Activated CD4-positive, alpha-beta T cell treated with anti-CD3 and anti-CD28 coated beads, Interleukin-2, amount 50 U/mL, for 48 hours (primary cell): ENCODE results near the gene RTL10.
"Not testable (repeated sequence)": the region's sequence is repeated elsewhere in the genome, so short reads cannot be mapped to it uniquely, and the experiment has no call there.

ENCODE experiments used
- DNase-seq, 2 experiments: peaks; one replicate each; pipeline ENCODE4 v3.0.0-alpha.2; 2020

RTL10 gene

DNA sequence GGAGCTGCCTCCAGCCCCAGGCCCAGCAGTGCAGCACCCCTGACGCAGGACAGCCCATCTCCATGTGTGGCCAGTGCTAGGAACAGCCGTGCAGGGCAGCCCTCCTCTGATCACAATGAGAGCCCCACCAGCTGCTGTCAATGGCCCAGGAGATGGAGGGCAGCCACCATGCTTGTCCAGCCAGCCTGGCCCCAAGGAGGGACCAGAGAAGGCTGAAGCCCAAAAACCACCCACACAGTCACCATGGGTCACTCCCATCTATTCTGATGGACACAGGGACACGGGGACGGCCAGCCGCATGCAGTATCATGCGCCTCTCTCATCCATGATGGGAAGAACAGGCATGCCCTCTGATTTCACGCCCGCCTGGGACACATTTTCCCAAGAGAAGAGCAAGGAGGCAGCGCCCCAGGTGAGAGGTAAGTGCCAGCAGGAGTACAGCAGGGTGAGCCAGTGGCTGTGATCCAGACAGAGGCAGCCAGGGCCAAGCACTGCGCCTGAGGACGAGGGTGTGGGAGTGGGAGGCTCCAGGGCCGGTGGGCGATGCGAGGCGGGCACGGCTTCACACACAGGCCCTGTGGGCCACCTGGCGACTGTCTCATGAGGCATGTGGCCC lies 33.6 kb upstream of the RTL10 start:
- DNase-seq: no peak

DNA sequence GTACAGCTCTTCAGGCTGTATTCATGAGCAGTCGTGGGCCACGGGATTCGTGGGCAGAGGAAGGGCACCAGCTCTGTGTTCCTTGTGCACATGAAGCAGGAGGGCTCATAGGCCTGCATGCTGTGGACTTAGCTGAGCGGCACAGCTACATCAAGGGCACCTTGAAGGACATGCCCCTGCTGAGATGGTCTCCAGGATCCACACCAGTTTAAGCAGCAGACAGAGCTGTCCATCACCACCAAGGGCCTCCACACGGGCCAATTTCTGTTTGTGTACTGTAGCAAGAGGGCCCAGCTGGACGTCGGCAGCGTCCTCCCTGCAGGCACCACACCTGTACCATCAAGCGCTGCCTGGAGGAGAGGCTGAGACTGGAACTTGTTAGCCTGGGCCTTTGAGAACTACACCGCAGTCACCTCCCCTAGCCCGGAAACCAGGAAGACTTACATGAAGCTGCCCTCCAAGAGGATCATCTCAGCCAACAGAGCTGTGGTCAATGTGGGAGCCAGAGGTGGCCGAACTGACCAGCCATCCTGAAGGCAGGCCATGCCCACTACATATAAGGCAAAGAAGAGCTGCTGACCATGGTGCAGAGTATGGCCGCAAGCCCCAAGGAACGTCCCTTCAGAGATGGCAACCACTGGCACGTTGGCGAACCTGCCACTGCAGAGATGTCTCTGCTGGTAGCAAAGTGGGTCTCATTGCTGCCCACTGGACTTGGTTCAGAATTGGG lies 32.7 kb upstream of the RTL10 start:
- no peak for DNase-seq

DNA sequence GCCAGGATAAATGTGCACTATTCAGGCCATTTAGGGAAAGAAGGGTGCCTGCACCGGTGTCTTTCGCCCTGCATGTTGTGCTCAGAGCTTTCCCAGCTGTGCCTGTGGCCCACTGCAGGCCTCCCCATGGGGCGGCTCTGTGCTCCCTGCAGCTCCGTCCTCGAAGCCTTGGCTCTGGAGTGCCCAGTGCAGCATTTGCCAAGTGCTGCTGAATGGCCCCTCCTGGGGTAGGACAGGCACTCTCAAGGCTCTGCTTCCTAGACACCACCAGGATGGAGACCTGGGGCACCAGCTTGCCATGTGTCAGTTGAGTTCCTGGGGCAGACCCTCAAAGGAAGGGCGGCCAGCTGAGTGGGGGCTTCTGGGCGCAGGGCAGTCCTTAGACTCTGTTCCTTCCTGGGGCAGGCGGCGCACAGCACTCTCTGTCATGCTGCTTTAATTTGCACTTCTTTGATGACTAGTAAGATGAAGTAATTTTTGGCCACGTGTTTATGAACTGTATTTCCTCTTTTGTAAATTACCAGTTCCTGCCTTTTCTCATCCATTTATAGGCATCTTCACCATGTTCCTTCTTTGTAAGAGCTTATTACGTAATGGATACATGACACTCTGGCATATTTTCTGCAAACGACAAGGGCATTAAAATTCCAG lies 32.1 kb upstream of the RTL10 start:
- DNase-seq: peak in 1 of 2 experiments; percentile 26

DNA sequence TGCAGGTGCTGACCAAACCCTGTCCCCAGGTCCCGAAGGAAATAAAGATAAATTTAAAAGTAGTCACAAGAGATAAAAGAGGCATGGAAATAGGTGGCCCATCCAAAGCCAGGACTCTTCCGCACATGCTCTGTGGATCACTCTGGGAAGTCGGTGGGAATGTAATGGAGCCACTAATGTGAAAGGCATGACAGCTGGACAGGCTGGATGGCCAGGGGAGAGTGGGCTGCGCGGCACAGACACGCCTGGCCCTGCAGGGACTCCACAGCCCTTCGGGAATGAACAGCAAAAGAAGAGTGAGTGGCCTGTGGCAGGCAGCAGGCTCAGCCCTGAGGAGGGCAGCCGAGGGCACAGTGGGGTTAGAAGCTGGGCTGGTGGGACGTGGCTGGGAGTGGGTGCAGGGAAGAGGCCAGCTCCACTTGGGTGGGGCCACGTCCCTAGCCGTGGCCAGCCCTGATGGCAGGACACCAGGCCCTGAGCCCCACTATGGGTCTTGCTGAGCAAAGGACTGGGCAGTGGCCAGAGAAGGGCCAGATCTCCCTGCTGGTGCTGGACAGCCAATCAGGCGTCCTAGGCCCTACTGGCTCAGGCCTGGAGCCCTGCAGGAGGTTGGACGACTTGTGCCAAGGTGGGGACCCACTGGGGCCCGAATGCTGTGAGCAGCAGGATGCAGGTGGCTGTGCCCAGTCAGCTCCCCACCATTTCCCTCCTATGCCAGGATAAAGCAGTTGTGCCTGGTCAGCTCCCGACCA lies 31.3 kb upstream of the RTL10 start:
- DNase-seq: no peak

DNA sequence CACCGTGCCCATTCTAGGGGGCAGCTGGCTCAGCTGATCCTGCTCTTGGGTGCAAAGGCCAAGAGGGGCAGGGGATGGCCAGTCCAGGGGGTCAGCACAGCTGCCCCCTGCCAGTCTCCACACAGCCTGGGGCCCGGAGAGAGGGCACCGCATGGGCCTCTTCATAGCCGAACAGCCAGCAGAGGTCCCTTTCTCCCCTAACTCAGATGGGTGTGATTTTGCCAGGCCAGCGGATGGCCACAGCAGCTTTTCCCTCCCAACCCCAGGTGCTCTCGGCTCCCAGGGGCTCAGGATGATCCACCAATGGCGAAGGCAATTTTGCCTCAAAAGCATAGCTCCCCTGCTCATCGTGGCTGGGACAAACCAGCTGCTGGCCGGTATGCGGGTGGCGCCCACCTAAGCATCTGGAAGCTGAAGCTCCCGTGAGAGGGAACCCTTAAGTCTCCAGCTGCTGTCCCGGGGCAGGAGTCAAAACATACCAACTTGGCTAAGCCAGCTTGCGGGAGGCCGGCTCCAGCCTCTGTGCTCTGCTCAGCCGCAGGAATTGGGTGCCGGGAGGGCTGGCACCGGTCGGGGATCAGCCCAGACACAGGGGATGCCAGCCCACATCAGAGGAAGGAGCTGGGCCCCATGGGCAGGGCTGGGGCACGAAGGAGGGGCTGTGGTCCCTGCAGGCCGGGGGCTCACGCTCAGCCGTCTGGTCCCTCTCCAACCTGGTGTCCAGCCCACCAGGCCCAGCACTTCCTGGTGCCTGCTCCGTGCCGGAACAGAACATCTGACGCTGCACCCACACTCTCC lies 30.5 kb upstream of the RTL10 start:
- DNase-seq: no peak

DNA sequence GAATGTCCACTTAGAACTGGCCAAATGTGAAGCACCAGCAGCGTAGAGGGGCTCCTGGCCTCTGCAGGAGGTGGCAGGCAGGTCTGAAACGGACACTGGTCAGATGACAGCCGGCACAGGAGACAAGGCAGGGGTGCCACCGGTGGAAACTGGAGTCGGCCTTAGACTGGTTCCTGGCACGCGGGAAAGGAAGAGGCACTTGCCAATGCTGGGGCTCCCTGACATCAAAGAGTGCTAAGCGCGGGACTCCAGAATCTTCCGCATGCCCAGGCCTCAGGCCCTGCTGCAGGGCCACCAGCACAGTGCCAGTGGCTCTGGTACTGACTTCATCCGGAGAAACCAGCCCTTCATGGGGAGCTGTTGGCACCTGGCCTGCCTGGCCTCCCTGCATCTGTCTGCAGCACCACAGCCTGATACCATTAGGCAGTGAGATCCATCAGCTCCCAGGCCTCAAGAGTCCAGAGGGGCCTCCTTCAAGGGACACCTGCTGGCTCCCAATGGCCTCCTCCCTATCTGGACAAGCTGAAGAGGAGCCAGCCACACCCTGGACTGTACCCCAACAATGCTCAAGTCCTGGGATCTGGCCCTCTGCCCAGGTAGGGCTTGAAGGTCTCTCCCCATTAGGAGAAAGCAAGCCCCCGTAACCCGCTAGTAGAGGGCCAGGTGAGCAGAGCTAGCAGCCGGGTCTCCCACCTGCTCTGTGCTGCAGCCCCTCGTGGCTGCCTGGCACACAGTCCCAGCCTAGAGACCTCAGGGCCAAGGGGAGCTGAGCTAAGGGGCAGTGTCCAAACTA lies 29.7 kb upstream of the RTL10 start:
- DNase-seq: no peak

DNA sequence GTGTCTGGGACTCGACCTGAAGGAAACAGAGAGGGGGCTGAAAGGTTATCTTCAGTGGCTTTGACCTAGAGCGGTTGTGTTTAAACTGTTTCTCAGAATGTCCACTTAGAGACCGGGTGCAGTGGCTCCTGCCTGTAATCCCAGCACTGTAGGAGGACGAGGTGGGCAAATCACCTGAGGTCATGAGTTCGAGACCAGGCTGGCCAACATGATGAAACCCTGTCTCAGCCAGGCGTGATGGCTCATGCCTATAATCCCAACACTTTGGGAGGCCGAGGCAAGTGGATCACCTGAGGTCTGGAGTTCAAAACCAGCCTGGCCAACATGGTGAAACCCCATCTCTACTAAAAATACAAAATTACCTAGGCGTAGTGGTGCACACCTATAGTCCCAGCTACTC lies 28.8 kb upstream of the RTL10 start:
- not testable (repeated sequence) for DNase-seq

DNA sequence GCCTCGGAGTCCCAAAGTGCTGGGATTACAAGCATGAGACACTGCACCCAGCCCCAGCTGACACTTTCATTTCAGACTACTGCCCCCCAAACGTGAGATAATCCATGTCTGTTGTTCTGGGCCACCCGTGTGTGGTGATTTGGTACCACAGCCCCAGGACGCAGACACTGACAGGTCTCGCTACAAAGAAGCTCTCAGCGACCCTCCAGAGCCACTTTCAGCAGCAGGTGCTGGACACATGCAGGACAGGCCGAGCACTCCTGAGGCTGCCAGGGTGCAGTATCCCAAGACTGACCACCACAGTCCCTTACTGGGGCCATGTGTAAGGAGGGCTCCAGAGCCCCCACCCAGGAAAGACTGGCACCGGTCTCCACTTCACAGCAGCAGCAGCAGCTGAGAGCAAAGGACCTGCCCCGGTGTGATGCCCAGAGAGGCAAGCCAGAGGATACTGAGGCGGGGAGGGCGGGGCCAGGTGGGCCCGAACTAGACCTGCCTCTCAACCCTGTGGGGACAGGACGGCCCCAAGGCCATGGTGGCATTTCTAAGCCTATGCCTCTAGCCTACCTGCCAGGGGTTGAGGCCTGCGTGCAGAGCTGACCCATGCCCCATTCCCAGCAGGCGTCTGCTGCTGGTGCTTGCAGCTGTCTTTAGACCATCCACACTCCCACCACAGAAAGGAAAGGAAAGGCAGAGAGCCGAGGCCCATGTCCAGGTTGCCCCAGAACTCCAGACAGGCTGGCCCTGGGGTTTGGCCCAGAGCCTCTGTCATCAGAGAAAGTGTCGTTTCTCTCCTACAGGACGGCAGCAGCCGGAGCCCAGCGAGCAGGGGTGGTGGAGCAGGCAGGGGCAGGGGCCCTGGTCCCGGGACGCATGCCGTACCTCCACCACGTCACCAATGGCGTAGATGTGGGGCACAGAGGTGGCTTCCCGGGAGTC lies 28.0 kb upstream of the RTL10 start:
- DNase-seq: no peak

DNA sequence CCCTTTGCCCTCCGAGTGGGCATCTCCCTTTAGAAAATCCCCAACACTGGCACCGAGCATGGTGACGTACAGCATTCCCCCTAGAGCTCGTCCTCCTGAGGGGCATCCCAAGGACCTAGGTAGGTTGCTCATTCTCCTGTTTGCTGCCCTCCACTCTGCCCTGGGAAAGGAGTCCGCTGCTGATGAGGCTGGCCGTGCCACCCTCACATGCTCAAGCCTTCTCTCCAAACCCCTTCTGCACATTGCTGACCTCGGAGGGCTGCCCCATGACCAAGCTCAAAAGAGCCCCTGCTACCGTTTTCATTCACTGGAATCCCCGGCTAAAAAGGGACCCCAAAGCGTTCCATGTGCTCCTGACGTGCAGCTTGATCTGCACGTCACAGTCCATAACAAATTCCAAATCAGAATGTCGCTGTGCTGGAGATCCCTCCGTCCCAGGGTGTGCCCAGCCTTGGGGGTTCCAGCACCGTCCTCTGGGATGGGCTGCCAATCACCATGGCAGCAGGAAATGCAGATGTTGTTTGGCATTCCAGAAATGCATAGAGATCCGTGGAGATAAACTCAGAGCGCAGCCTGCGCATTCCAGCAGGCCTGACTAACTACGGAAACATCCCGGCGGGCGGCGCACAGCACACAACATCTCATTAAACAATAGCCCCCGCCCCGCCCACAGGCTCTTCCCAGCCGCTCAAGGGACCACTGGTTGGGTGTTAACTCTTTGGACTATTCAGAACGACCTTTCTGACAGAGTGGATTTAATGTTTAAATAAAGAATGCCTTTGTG lies 26.3 kb upstream of the RTL10 start:
- no peak for DNase-seq

DNA sequence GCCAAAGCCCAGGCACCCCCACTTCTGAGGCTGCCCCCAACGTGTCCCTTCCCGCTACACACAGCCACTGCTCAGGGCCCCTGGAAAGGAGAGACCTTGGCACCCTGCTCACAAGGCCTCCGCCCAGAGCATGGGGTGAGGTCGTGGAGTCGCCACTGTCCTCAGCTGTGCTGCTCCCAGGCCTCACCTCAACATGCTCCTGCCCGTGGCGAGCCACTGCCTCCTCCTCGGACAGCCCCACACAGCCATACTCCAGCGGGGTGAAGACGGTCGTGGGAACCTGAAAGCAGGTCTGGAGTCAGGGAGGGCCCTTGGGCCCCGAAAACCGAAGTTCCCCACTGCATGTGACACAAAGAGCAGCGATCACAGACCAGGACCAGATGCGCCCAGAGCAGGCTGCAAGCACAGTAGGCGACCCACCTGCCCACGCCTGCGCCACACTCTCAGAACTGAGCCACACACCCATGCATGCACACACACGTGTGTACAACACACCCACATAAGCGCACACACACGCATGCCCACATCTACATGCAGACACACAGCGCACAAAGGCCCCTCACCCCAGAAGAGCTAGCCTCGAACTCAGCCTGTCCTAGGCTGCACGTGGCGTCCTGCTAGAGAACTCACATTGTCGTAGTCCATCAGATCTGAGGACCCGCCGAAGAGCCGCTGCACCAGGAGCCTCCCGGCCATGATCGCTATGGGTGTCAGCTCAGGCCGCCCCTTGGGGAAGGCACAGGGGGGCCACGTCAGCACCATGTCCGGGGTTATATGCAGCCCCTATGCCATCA lies 25.5 kb upstream of the RTL10 start:
- no peak for DNase-seq

DNA sequence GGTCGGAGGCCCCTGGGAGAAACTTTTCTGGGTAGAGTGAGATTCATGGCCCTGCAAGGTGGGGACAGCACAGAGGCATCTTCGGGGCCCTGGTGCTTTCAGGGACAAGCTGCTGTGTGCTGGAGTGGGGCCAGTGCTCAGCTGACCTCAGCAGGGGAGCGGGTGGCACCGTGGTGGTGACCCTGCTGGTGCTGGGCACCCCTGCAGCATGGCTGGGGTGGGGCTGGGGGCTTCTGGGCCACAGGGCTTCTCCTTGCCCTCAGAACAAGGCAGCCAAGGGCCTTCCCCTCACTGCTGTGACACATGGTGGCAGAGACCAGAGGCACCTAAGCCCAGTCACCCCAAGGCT lies 24.9 kb upstream of the RTL10 start:
- DNase-seq: no peak

DNA sequence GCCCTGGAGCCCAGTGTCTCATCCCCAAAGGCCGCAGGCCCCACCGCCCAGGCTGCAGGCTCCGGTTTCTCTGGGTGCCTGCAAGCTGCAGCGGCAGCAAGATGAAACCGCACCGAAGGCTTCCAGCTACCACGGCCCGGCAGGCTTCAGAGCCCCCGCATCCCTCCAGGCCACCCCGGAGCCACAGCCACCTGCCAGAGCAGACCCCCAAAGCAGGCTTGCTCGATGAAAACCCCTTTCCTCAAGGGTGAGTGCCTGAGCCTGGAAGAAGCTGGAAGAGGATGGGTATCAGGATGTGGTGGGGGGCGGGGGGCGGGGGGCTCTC lies 24.5 kb upstream of the RTL10 start:
- DNase-seq: no peak

DNA sequence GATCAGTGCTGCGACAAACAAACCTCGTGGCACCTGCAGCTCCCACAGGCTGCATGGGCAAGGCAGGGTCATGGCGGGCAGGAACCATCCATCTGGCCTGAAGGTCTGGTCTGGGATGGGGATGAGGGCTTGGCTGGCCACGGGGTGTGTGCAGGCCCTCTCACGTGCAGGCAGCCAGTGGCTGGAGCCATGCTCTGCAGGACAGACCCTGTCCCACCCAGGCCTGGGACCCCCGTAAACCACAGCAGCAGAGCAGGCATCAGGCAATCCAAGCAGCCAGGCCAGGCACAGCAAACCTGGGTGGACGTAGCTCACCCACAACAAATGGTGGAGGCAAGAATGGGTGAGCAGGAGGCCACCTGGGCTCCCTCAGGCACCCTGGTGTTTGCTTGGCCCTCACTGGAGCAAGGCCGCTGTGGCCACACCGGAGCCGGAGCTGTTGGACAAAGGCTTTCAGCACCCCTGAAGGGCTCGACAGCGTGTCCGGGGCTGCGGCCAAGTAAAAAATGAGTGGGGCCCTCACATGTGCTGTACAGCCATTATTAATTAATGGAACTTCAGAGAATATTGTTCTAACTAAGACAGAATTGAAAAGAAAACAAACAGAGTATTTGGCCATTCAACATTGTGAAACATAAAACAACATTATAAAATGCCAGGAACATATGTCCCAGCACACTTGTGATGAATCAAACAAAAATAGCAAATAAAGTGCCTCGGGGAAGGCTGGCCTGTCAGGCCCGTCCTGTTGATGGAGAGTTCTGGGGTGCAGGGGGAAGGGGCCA lies 24.0 kb upstream of the RTL10 start:
- DNase-seq: no peak

DNA sequence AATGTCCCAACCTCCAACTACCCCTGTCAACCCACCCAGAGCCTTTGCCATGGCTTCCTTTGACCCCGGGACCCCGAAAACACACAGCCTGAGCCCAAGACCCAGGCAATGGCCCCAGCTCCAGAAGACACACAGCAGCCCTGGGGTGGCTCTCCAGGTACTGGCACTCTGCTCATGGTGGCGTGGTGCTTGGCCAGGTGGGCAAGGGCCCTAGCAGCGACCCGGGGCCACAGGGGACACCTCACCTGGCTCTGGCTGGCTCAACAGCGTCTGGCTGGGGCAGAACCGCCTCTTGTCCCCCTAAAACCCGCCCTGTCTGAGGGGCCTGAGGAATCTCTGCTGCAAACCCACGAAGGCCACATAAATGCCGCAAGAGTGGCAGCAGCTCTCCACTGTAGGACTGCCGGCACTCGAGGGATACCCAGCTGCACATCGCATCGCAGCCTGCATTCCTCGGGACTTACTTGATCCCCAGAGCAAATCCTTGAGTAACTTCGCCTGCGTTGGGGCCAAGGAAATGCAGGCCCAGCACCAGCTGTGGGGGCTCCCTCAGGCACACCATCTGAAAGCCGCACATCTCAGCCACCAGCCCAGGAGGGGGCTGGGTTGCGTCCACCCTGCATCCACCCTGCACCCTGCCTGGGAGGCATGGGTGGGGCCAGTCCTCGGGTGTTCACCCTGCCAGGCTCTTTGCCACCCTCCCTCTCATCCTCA lies 23.1 kb upstream of the RTL10 start:
- no peak for DNase-seq

DNA sequence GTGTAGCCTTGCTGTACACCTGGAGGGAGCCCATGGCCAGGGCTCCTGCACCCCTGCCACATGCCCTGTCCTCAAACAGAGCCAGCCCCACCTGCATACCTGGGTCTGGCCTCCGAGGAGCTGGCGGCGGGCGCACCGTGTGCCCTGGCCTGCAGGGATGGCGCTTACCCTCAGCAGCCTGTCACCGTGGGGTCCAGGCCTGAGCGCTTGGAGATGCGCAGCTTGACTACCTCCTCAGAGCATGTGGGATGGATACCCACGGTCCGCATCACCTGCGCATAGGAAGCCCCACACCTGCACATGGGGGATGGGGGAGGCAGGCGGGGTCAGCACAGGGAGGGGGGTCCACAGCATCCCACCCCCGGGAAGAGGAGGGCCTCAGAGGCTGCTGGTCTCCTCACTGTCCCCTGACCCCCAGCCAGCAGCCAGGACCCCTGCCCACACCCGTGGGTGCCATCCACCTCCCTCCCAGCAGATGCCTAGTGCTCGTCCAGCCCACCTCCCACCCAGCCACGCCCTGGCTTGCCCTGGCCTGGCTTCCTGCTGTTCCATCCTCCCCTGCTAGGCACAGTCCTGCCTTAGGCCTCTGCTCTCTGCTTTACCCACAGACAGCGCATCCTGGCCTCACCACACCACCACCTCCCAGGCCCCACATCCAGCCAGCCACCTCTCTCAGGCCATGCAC lies 22.4 kb upstream of the RTL10 start:
- no peak for DNase-seq

DNA sequence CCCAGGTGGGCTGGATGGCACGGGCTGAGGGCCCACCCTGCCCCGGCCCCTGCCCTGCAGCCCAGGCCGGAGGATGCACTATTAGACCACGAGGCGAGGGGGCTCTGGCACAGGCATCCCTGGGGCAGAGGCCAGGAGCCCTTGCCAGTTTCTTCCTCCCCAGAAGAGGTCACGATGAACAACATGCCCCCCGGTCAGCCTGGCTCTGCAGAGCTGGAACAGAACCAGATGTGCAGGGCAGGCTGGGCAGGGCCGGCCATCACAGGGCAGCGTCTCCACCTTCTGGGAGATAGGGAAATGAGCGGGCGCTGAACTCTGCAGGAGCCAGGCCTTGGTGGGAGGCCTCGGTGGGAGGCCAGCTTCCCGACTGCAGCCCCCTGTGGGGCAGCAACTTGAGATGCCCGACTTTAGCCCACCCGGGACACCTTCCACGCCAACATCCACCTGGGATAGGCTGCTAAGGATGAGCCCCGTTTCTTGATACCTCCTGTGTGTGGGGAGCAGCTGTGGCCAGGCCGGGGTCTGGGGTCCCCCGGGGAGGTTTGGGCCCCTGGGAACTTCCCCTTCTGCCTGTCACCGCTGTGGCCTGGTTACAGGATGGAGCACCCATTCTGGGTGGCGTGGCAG lies 21.8 kb upstream of the RTL10 start:
- DNase-seq: no peak
